Activated CD4-positive, alpha-beta T cell treated with anti-CD3 and anti-CD28 coated beads, Interleukin-2, amount 10 ng/mL, durations not matched to agents 7 days and 5 days (primary cell): ENCODE results near the gene DMD. TPM values are rescaled to one million over a fixed set of nuclear protein-coding genes. Genes with fewer than 3 reads are reported as not detected.
"Not testable (repeated sequence)": the region's sequence is repeated elsewhere in the genome, so short reads cannot be mapped to it uniquely, and the experiment has no call there.

Experiments
- CTCF ChIA-PET: fragments of 350-600 bp; sonication (Branson Sonifier 250); formaldehyde crosslinking; loops from one replicate; lab custom pipeline; 2021; ENCODE audit warnings: antibody characterized with exemption; lab: Charles Lee
- POLR2A ChIA-PET: fragments of 350-600 bp; sonication (Branson Sonifier 250); formaldehyde crosslinking; loops from one replicate; lab custom pipeline; 2021; ENCODE audit warnings: antibody characterized with exemption; lab: Charles Lee
- DNase-seq: peaks from one replicate; pipeline ENCODE4 v3.0.0-alpha.2; 2020
- H3K27ac Mint-ChIP-seq: one replicate; pipeline ENCODE4 v1.8.0; 2021; ENCODE audit warnings: mild to moderate bottlenecking, moderate library complexity, mixed read lengths
- H3K27me3 Mint-ChIP-seq: one replicate; pipeline ENCODE4 v1.8.0; 2021; ENCODE audit warnings: mixed read lengths
- H3K36me3 Mint-ChIP-seq: one replicate; pipeline ENCODE4 v1.8.0; 2021; ENCODE audit warnings: low read depth, mixed read lengths
- H3K4me1 Mint-ChIP-seq: one replicate; pipeline ENCODE4 v1.8.0; 2021; ENCODE audit warnings: mixed read lengths
- H3K4me3 Mint-ChIP-seq: one replicate; pipeline ENCODE4 v1.8.0; 2021; ENCODE audit warnings: mild to moderate bottlenecking, moderate library complexity, mixed read lengths
- H3K9me3 Mint-ChIP-seq: one replicate; pipeline ENCODE4 v1.8.0; 2021; ENCODE audit warnings: mixed read lengths
- total RNA-seq, 2 experiments: library from RNA; stranded (reverse); gene quantifications; one replicate each; pipeline ENCODE4 v1.2.3, GENCODE V29; 2021

Gene DMD
- total RNA-seq, 2 experiments from 2014 or later, result 0.57 to 0.83 TPM

- CTCF ChIA-PET, result no interaction called here
- H3K9me3 Mint-ChIP-seq, result no peaks in the 10 kb centered on the region
Observed at GRCh38 chrX:32280921-32281320, 930.4 kb downstream of the DMD start.

GRCh38 chrX:32280489-32280888, 930.9 kb downstream of the DMD start:
- no peaks in the 10 kb centered on the region for H3K36me3 Mint-ChIP-seq
- DNase-seq, result no peak
- no peaks in the 10 kb centered on the region for H3K9me3 Mint-ChIP-seq
- H3K27me3 Mint-ChIP-seq, result no peaks in the 10 kb centered on the region
- ChIA-PET CTCF (no interaction called here), POLR2A (no interaction called here)
- no peak overlapping the region for H3K4me3 Mint-ChIP-seq
- no peak overlapping the region for H3K27ac Mint-ChIP-seq
- H3K4me1 Mint-ChIP-seq, result no peaks in the 10 kb centered on the region

More at GRCh38 chrX:32280921-32281320, 930.4 kb downstream of the DMD start:
- Mint-ChIP-seq H3K4me1 (no peaks in the 10 kb centered on the region), H3K27me3 (no peaks in the 10 kb centered on the region), H3K36me3 (no peaks in the 10 kb centered on the region), H3K27ac (no peak overlapping the region), H3K4me3 (no peak overlapping the region)
- no peak for DNase-seq
- POLR2A ChIA-PET, result no interaction called here

GRCh38 chrX:32276153-32276552, 935.2 kb downstream of the DMD start:
- POLR2A ChIA-PET, result no interaction called here

GRCh38 chrX:32269866-32270265, 941.5 kb downstream of the DMD start:
- Mint-ChIP-seq H3K4me3 (no peak overlapping the region), H3K27ac (no peak overlapping the region)
- POLR2A ChIA-PET, result no interaction called here

More at GRCh38 chrX:32276153-32276552, 935.2 kb downstream of the DMD start:
- Mint-ChIP-seq H3K4me1 (no peaks in the 10 kb centered on the region), H3K36me3 (no peaks in the 10 kb centered on the region), H3K9me3 (no peaks in the 10 kb centered on the region), H3K27me3 (no peaks in the 10 kb centered on the region), H3K27ac (no peak overlapping the region), H3K4me3 (no peak overlapping the region)
- no peak for DNase-seq
- CTCF ChIA-PET, result no interaction called here

GRCh38 chrX:32268207-32268606, 943.1 kb downstream of the DMD start:
- H3K27ac Mint-ChIP-seq, result no peak overlapping the region
- H3K36me3 Mint-ChIP-seq, result no peaks in the 10 kb centered on the region
- DNase-seq, result no peak
- peaks cover 4% of the 10 kb centered on the region for H3K9me3 Mint-ChIP-seq
- ChIA-PET POLR2A (no interaction called here), CTCF (no interaction called here)
- no peaks in the 10 kb centered on the region for H3K27me3 Mint-ChIP-seq
- no peaks in the 10 kb centered on the region for H3K4me1 Mint-ChIP-seq
- no peak overlapping the region for H3K4me3 Mint-ChIP-seq

More at GRCh38 chrX:32269866-32270265, 941.5 kb downstream of the DMD start:
- DNase-seq, result no peak
- CTCF ChIA-PET, result no interaction called here
- no peaks in the 10 kb centered on the region for H3K4me1 Mint-ChIP-seq
- H3K27me3 Mint-ChIP-seq, result no peaks in the 10 kb centered on the region
- H3K9me3 Mint-ChIP-seq, result no peaks in the 10 kb centered on the region
- H3K36me3 Mint-ChIP-seq, result no peaks in the 10 kb centered on the region

DNA sequence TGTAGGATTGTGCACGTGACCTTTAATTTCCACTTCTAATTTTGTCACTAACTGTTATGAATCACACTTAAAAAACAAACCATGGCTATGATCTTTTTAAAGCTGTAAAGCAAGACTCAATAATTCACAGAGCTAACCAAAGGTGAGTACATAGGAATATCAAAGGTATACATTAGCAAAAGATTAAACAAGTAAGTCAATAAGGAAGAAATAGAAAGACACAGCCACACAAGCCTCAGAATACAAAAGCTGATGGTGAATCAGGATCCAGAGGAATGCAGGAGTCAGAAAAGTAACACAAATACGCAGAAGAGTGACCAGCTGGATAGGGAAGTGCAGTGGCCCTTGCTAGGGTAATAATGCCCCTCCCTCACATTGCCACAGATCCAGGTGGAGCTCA, 943.6 kb downstream of the DMD start:
- CTCF ChIA-PET, result no interaction called here
- H3K36me3 Mint-ChIP-seq, result no peaks in the 10 kb centered on the region
- no peaks in the 10 kb centered on the region for H3K27me3 Mint-ChIP-seq

GRCh38 chrX:32246675-32247074, 964.7 kb downstream of the DMD start:
- H3K9me3 Mint-ChIP-seq, CTCF ChIA-PET, DNase-seq, H3K4me1 Mint-ChIP-seq, H3K4me3 Mint-ChIP-seq, H3K27ac Mint-ChIP-seq, H3K36me3 Mint-ChIP-seq, POLR2A ChIA-PET, H3K27me3 Mint-ChIP-seq: not testable (repeated sequence)

More for the DNA sequence above, 943.6 kb downstream of the DMD start:
- Mint-ChIP-seq H3K4me3 (no peak overlapping the region), H3K9me3 (peaks cover 4% of the 10 kb centered on the region), H3K4me1 (no peaks in the 10 kb centered on the region), H3K27ac (no peak overlapping the region)
- DNase-seq, result no peak
- POLR2A ChIA-PET, result no interaction called here

GRCh38 chrX:32195611-32196010, 1015.7 kb downstream of the DMD start:
- DNase-seq, result no peak
- no peak overlapping the region for H3K27ac Mint-ChIP-seq
- ChIA-PET CTCF (no interaction called here), POLR2A (no interaction called here)
- no peaks in the 10 kb centered on the region for H3K4me1 Mint-ChIP-seq
- H3K27me3 Mint-ChIP-seq, result no peaks in the 10 kb centered on the region
- H3K4me3 Mint-ChIP-seq, result no peak overlapping the region
- H3K9me3 Mint-ChIP-seq, result no peaks in the 10 kb centered on the region
- no peaks in the 10 kb centered on the region for H3K36me3 Mint-ChIP-seq

GRCh38 chrX:32191316-32191715, 1020.0 kb downstream of the DMD start:
- DNase-seq, result no peak
- Mint-ChIP-seq H3K27me3 (no peaks in the 10 kb centered on the region), H3K4me1 (no peaks in the 10 kb centered on the region), H3K9me3 (no peaks in the 10 kb centered on the region), H3K36me3 (no peaks in the 10 kb centered on the region), H3K4me3 (no peak overlapping the region), H3K27ac (no peak overlapping the region)
- POLR2A ChIA-PET, result no interaction called here
- CTCF ChIA-PET, result no interaction called here

DNA sequence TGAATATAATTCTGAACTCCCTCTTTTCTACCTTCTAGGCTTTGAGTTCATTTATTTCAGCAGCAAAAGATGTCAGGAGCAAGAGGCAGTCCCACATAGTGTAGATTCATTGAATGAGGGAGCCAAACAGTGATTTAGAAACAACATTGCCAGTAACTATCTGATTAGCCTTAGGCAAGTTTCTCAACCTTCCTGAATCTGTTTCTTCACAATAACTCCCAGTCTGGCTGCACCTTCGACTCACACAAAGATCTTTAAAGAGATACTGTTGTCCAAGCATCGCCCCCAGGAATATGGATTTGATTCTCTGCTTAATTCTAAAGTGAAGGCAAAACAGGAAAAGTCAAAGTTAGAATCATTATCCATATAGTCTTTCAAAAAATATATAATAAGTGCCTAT, 1026.2 kb downstream of the DMD start:
- no peak for DNase-seq
- ChIA-PET POLR2A (no interaction called here), CTCF (no interaction called here)
- Mint-ChIP-seq H3K27me3 (no peaks in the 10 kb centered on the region), H3K4me3 (no peak overlapping the region), H3K36me3 (no peaks in the 10 kb centered on the region), H3K27ac (no peak overlapping the region), H3K4me1 (no peaks in the 10 kb centered on the region), H3K9me3 (no peaks in the 10 kb centered on the region)

- CTCF ChIA-PET, result no interaction called here
Observed at GRCh38 chrX:32183066-32183465, 1028.3 kb downstream of the DMD start.

GRCh38 chrX:32176510-32176909, 1034.8 kb downstream of the DMD start:
- Mint-ChIP-seq H3K36me3 (no peaks in the 10 kb centered on the region), H3K4me3 (no peak overlapping the region), H3K27ac (no peak overlapping the region), H3K27me3 (no peaks in the 10 kb centered on the region), H3K4me1 (no peaks in the 10 kb centered on the region), H3K9me3 (peaks cover 4% of the 10 kb centered on the region)
- DNase-seq, result no peak
- ChIA-PET POLR2A (no interaction called here), CTCF (no interaction called here)

More at GRCh38 chrX:32183066-32183465, 1028.3 kb downstream of the DMD start:
- Mint-ChIP-seq H3K9me3 (no peaks in the 10 kb centered on the region), H3K27ac (no peak overlapping the region), H3K27me3 (no peaks in the 10 kb centered on the region), H3K36me3 (no peaks in the 10 kb centered on the region), H3K4me3 (no peak overlapping the region), H3K4me1 (no peaks in the 10 kb centered on the region)
- POLR2A ChIA-PET, result no interaction called here
- DNase-seq, result no peak

DNA sequence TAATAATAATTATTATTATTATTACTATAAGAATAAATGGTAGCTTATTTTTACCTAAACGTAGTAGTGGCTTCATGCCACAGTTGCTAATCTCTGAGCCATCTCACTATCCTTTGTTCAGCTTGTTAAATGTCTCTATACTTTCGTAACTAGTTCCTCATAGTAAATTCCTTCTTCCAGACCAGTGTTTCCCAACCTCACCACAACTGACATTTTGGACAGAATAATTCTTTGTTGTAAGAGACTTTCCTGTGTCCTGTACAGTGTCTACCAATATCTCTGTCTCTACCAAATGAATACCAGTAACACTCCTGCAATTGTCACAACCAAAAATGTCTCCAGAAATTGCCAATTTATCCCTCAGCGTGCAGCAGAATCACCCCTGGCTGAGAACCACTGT, 1040.9 kb downstream of the DMD start:
- Mint-ChIP-seq H3K36me3 (no peaks in the 10 kb centered on the region), H3K27me3 (no peaks in the 10 kb centered on the region), H3K9me3 (no peaks in the 10 kb centered on the region), H3K27ac (no peak overlapping the region), H3K4me1 (no peaks in the 10 kb centered on the region), H3K4me3 (no peak overlapping the region)
- DNase-seq, result no peak
- POLR2A ChIA-PET, result no interaction called here
- CTCF ChIA-PET, result interaction anchor here (1.6 kb wide), 1 partner anchor 10 kb away, joined by 4 read pairs; no protein-coding TSS in a partner anchor

DNA sequence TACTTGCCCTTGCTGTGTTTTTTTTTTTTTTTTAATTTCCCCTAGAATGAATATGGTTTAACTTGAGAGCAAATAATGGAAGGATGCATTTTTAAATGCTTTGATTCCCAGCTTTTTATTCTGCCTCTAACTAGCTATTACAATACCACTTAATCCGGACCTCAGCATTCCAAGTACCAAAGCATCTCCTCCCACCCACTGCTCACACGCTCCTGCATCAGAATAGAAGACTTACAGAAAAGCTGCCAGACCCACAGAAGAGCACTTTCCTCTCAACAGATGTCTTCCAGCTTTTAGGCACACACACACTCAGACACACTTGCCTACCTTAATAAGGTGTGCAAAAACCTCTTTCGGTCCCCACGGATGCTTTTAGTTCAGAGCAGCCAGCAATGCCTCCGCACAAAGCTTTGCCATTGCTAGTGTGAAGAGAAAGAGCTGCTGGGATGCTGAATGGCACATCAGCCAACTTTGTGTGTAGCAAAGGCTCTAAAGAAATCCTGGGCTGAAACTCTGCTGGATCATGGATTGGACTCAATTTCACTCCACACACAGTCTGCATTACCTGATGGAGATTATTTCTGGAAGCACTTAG, 1056.2 kb downstream of the DMD start:
- no peak for DNase-seq
- CTCF ChIA-PET, result no interaction called here
- POLR2A ChIA-PET, result no interaction called here
- Mint-ChIP-seq H3K9me3 (no peaks in the 10 kb centered on the region), H3K36me3 (no peaks in the 10 kb centered on the region), H3K27ac (no peak overlapping the region), H3K4me1 (no peaks in the 10 kb centered on the region), H3K4me3 (no peak overlapping the region), H3K27me3 (no peaks in the 10 kb centered on the region)
